A673 (cell line): ENCODE results near the gene APCS.

Source experiments
- EZH2 ChIP-seq: fragments of 200-600 bp; sonication (generic); IDR thresholded peaks from 2 replicates; pipeline ENCODE4 v1.6.1; 2017; ENCODE audit warnings: borderline replicate concordance, low read depth, mild to moderate bottlenecking, mixed read lengths, antibody characterized with exemption, low read length; ENCODE audit not compliant: poor library complexity, severe bottlenecking
- TF ChIP-seq, protein P1 (sequence below): fragments of 300-800, 200-600 bp; sonication (generic); conservative IDR thresholded peaks from 2 replicates; pipeline ENCODE4 v1.5.1; 2017; ENCODE audit warnings: low read depth, mild to moderate bottlenecking, antibody characterized with exemption, low read length, moderate library complexity, mixed read lengths

DNA sequence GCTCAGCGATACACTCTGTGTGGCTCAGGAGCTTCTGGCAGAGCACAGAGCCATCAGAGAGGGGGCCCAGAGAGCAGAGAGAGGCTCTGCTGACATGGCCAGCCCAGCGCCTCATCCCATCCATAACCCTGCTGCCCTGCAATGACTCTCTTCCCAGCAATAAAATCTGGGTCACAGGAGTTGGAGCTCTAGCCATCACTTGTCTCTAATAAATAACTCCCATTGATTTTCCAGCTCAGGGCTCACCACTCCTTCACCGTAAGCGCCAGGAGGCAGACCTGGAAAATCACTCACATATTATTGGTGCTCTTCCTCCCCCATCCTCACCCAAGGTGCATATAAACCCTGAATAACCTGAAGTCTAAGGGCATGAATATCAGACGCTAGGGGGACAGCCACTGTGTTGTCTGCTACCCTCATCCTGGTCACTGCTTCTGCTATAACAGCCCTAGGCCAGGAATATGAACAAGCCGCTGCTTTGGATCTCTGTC, at the start of gene APCS:
- TF ChIP-seq, protein P1, sequence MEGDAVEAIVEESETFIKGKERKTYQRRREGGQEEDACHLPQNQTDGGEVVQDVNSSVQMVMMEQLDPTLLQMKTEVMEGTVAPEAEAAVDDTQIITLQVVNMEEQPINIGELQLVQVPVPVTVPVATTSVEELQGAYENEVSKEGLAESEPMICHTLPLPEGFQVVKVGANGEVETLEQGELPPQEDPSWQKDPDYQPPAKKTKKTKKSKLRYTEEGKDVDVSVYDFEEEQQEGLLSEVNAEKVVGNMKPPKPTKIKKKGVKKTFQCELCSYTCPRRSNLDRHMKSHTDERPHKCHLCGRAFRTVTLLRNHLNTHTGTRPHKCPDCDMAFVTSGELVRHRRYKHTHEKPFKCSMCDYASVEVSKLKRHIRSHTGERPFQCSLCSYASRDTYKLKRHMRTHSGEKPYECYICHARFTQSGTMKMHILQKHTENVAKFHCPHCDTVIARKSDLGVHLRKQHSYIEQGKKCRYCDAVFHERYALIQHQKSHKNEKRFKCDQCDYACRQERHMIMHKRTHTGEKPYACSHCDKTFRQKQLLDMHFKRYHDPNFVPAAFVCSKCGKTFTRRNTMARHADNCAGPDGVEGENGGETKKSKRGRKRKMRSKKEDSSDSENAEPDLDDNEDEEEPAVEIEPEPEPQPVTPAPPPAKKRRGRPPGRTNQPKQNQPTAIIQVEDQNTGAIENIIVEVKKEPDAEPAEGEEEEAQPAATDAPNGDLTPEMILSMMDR, result no peak
- TF ChIP-seq EZH2, result no peak
